Measurements from ENCODE around the gene RHBDL1. TPM values are rescaled to one million over a fixed set of nuclear protein-coding genes. Genes with fewer than 3 reads are reported as not detected.
A peak's percentile ranks its signal among the peaks of the same experiment; 100 is the strongest.

Gene RHBDL1
- total RNA-seq, 1 donor from 2014 or later: 0.88 TPM

DNA sequence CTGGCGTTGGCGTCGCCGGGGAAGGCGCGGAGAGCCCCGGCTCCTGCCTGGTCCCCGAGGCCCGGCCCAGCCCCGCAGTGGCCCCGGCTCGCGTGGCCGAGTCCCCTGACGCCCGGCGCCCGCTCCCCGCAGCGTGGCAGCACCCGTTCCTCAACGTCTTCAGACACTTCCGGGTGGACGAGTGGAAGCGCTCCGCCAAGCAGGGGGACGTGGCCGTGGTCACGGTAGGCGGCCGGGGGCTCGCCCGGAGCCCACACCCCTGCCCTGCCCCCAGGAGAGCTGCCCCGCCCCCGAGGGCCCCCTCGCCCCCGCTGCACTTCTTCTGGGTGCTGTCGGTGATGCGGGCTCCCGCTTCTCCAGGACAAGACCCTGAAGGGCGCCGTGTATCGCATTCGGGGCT lies 25.8 kb upstream of the RHBDL1 start:
- TF ChIP-seq, protein P1, sequence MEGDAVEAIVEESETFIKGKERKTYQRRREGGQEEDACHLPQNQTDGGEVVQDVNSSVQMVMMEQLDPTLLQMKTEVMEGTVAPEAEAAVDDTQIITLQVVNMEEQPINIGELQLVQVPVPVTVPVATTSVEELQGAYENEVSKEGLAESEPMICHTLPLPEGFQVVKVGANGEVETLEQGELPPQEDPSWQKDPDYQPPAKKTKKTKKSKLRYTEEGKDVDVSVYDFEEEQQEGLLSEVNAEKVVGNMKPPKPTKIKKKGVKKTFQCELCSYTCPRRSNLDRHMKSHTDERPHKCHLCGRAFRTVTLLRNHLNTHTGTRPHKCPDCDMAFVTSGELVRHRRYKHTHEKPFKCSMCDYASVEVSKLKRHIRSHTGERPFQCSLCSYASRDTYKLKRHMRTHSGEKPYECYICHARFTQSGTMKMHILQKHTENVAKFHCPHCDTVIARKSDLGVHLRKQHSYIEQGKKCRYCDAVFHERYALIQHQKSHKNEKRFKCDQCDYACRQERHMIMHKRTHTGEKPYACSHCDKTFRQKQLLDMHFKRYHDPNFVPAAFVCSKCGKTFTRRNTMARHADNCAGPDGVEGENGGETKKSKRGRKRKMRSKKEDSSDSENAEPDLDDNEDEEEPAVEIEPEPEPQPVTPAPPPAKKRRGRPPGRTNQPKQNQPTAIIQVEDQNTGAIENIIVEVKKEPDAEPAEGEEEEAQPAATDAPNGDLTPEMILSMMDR (IDR thresholded peaks at IDR 0.05; ENCODE audit: insufficient read depth, low read length, poor library complexity, severe bottlenecking): no peak
- H3K36me3 ChIP-seq (ENCODE audit: control insufficient read depth, insufficient read depth, low read length): no peaks in the 10 kb centered on the region
- H3K4me3 ChIP-seq (ENCODE audit: low read depth, low read length): peak overlapping the region; percentile 53
- no peak for DNase-seq (ENCODE audit: low read depth)
- no peaks in the 10 kb centered on the region for H3K27me3 ChIP-seq (ENCODE audit: control insufficient read depth, insufficient read depth, low read length)

DNA sequence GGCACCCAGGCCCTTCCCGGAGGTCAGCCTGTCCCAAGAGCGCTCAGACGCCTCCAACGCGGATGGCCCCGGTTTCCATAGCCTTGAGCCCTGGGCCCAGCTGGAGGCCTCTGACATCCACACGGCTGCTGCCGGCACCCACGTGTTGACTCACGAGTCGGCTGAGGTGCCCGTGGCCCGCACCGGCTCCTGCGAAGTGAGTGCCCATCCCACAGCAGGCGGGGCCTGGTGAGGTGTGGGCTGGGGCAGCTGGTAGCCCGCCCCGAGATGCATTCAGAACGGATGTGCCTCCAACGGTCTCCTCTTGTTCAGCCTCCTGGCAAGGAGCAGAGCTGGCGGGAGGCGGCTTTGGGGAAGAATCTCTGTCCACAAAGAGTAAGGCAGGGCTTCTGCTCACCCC lies 23.6 kb upstream of the RHBDL1 start:
- DNase-seq (ENCODE audit: low read depth): no peak
- TF ChIP-seq, protein P1 (IDR thresholded peaks at IDR 0.05; ENCODE audit: insufficient read depth, low read length, poor library complexity, severe bottlenecking): no peak
- no peaks in the 10 kb centered on the region for H3K36me3 ChIP-seq (ENCODE audit: control insufficient read depth, insufficient read depth, low read length)
- no peaks in the 10 kb centered on the region for H3K27me3 ChIP-seq (ENCODE audit: control insufficient read depth, insufficient read depth, low read length)
- no peak overlapping the region for H3K4me3 ChIP-seq (ENCODE audit: low read depth, low read length)

DNA sequence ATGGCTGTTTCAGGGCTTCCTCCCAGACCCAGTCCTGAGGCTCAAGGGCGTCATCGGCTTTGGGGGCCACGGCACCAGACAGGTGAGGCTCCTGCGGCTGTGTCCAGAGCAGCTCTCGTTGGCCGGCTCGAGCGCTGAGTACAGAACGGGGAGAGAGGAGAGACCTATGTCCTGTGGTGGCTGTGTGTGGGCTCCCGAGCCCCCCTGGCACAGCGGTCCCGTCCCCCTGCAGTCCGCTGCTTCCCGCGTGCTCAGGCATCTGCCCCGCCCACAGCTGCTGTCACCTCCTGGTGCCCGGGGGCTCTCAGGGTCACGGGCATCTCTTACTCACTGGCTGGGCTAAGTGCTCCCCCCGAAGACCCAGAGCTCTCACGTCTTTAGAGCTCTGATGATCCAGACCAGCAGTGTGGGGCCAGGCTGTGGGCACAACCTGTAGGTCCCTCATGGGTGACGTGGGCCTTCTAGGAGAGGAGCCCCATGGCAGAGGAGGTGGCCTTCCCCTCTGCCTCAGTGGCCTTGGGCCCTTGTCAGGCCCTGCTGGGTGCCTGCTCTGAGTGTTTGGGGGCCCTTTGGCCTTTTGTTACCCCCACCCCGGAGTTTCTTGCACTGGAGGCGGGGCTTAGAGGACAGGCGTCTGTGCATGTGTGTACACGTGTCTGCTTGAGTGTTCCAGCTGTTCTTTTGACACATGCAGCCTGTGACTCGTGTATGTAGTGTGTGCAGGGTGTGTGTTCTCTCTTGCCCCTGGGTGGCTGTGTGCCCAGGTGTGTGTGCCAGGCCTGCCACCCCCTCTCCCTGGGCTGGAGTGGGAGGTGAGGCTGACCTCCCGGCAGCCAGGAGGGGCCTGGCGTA lies 22.8 kb upstream of the RHBDL1 start:
- no peak for DNase-seq (ENCODE audit: low read depth)
- no peaks in the 10 kb centered on the region for H3K27me3 ChIP-seq (ENCODE audit: control insufficient read depth, insufficient read depth, low read length)
- no peak overlapping the region for H3K4me3 ChIP-seq (ENCODE audit: low read depth, low read length)
- no peaks in the 10 kb centered on the region for H3K36me3 ChIP-seq (ENCODE audit: control insufficient read depth, insufficient read depth, low read length)
- TF ChIP-seq, protein P1 (IDR thresholded peaks at IDR 0.05; ENCODE audit: insufficient read depth, low read length, poor library complexity, severe bottlenecking): no peak

DNA sequence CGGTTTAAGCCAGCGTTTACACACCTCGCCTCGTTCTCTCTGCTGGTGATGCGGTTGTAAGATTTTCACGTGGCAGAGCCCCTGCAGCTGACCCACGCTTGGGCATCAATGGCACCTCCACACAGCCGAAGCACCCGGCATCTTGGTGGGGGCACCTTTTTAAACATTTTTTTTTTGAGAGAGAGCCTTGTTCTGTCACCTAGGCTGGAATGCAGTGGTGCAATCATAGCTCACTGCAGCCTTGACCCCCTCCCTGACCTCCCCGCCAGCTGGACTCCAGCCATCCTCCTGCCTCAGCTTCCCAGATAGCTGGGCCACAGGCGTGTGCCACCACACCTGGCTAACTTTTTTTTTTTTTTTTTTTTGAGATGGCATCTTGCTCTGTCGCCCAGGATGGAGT lies 21.4 kb upstream of the RHBDL1 start:
- no peaks in the 10 kb centered on the region for H3K36me3 ChIP-seq (ENCODE audit: control insufficient read depth, insufficient read depth, low read length)
- TF ChIP-seq, protein P1 (IDR thresholded peaks at IDR 0.05; ENCODE audit: insufficient read depth, low read length, poor library complexity, severe bottlenecking): no peak
- no peaks in the 10 kb centered on the region for H3K27me3 ChIP-seq (ENCODE audit: control insufficient read depth, insufficient read depth, low read length)
- no peak overlapping the region for H3K4me3 ChIP-seq (ENCODE audit: low read depth, low read length)
- DNase-seq (ENCODE audit: low read depth): no peak

DNA sequence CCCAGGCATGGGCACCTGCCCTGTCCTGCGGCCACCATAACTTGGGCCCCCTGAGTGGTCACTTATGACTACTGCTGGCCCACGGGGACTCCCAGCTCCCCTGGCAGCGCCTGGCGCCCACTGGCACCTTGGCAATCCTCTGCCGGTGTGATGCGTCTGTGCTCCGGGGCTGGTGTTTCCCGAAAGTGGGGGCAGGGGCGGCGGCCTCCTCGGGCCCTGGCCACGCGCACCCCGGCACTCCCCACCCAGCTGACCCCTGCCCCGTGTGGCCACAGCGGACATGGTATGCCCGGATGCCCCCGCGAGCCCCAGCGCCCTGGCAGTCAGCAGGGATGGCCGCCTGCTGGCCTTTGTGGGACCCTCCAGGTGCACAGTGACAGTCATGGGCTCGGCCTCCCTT lies 18.0 kb upstream of the RHBDL1 start:
- Histone ChIP-seq H3K4me3 (ENCODE audit: low read depth, low read length) (no peak overlapping the region), H3K36me3 (ENCODE audit: control insufficient read depth, insufficient read depth, low read length) (no peaks in the 10 kb centered on the region), H3K27me3 (ENCODE audit: control insufficient read depth, insufficient read depth, low read length) (no peaks in the 10 kb centered on the region)
- no peak for DNase-seq (ENCODE audit: low read depth)
- TF ChIP-seq, protein P1 (IDR thresholded peaks at IDR 0.05; ENCODE audit: insufficient read depth, low read length, poor library complexity, severe bottlenecking): no peak

Measured in kidney epithelial cell (primary cell).